HepG2 (cell line): Measurements from ENCODE around the gene OSM. TPM values are rescaled to one million over a fixed set of nuclear protein-coding genes. Genes with fewer than 3 reads are reported as not detected.

Experiments
- ATAC-seq: fragments of 200-7000 bp; cut with Tn5 transposase; 3 replicates; pipeline ENCODE4 v1.9.1; 2020; ENCODE audit warnings: mild to moderate bottlenecking, moderate library complexity
- BruUV-seq: library from RNA; stranded (reverse); fragments of 400-500 nt; replicated peaks from 2 replicates; lab custom pipeline; 2021; lab: Mats Ljungman, UMichigan
- CTCF ChIA-PET: fragments of 300-600 bp; formaldehyde crosslinking; extraction: SDS; loops from one replicate; lab custom pipeline; 2021; ENCODE audit warnings: low total read pairs, inconsistent platforms, low intra/inter-chr PET ratio; lab: Yijun Ruan, JAX
- POLR2A ChIA-PET: fragments of 350-600 bp; sonication (Branson Sonifier 250); formaldehyde crosslinking; loops from one replicate; lab custom pipeline; 2020; ENCODE audit warnings: antibody characterized with exemption, inconsistent platforms; lab: Yijun Ruan, JAX
- DNase-seq: peaks from one replicate; pipeline ENCODE4 v3.0.0-alpha.2; 2015; ENCODE audit warnings: low spot score
- FAIRE-seq: peaks from 3 replicates; lab custom pipeline; 2011; peaks lifted over from hg19 to GRCh38; lab: Jason Lieb, UNC
- H2AFZ ChIP-seq: one replicate; pipeline ENCODE4 v1.6.1; 2011; ENCODE audit warnings: low read length, inconsistent platforms
- H3K27ac ChIP-seq: fragments of 300-600 bp; 3 replicates; pipeline ENCODE4 v1.8.0; 2011; ENCODE audit warnings: mixed run types, mild to moderate bottlenecking, mixed read lengths, low read length, inconsistent platforms; ENCODE audit not compliant: insufficient read depth; ENCODE audit errors: extremely low read length
- H3K27me3 ChIP-seq, 2 experiments: fragments of 200-600 bp in 1 of 2; 2 replicates in 1 of 2; 3 replicates in 1 of 2; pipeline versions ENCODE4 v1.6.0 to v1.8.0; 2011; ENCODE audit warnings: low read length in 2 of 2, mild to moderate bottlenecking in 2 of 2, moderate library complexity in 2 of 2, inconsistent platforms in 1 of 2; ENCODE audit not compliant: insufficient read depth in 2 of 2, control insufficient read depth in 1 of 2
- H3K36me3 ChIP-seq, 2 experiments: fragments of 200-600 bp in 1 of 2; replicated peaks in 1 of 2; 2 replicates in 1 of 2; 3 replicates in 1 of 2; pipeline versions ENCODE4 v1.5.1 to v1.8.0; 2011; ENCODE audit warnings: low read length in 2 of 2, inconsistent platforms in 1 of 2; ENCODE audit not compliant: insufficient read depth in 2 of 2, control insufficient read depth in 1 of 2
- H3K4me1 ChIP-seq: 2 replicates; pipeline ENCODE4 v1.5.1; 2012; ENCODE audit warnings: low read length, inconsistent platforms; ENCODE audit not compliant: insufficient read depth
- H3K4me2 ChIP-seq: 2 replicates; pipeline ENCODE4 v1.6.0; 2011; ENCODE audit warnings: low read depth, low read length, inconsistent platforms
- H3K4me3 ChIP-seq, 3 experiments: fragments of 200-600 bp in 1 of 3; sonication (generic), shearing (Covaris generic) in 1 of 3; replicated peaks in 1 of 3; 2 replicates each; pipeline ENCODE4 v1.5.1; 2011 to 2016; ENCODE audit warnings: low read length in 3 of 3, inconsistent platforms in 2 of 3, low read depth in 2 of 3, mild to moderate bottlenecking in 2 of 3, control low read depth in 1 of 3, mixed read lengths in 1 of 3; ENCODE audit not compliant: insufficient read depth in 1 of 3
- H3K79me2 ChIP-seq: one replicate; pipeline ENCODE4 v1.6.1; 2011; ENCODE audit warnings: low read length, inconsistent platforms; ENCODE audit not compliant: insufficient read depth
- H3K9ac ChIP-seq: 2 replicates; pipeline ENCODE4 v1.6.0; 2011; ENCODE audit warnings: mild to moderate bottlenecking, low read depth, low read length, inconsistent platforms; ENCODE audit not compliant: insufficient read depth
- H3K9me3 ChIP-seq: 2 replicates; pipeline ENCODE4 v1.5.1; 2012; ENCODE audit warnings: mild to moderate bottlenecking, low read length
- H4K20me1 ChIP-seq: 2 replicates; pipeline ENCODE4 v1.6.0; 2011; ENCODE audit warnings: inconsistent platforms, mild to moderate bottlenecking, low read length, moderate library complexity; ENCODE audit not compliant: insufficient read depth
- KLF15 ChIP-seq: sonication (generic); formaldehyde crosslinking; IDR thresholded peaks from 2 replicates; pipeline ENCODE4 v1.8.1; 2023; ENCODE audit warnings: borderline replicate concordance, mild to moderate bottlenecking, inconsistent platforms, missing genetic modification reagents, mixed read lengths
- MLLT10 ChIP-seq: sonication (generic); formaldehyde crosslinking; IDR thresholded peaks from 2 replicates; pipeline ENCODE4 v1.4.0; 2020; ENCODE audit warnings: missing genetic modification reagents
- MYPOP ChIP-seq: sonication (generic); formaldehyde crosslinking; IDR thresholded peaks from 2 replicates; pipeline ENCODE4 v1.8.1; 2023; ENCODE audit warnings: mild to moderate bottlenecking, moderate library complexity, missing genetic modification reagents
- NR1H2 ChIP-seq: sonication (generic); formaldehyde crosslinking; IDR thresholded peaks from 2 replicates; pipeline ENCODE4 v1.8.1; 2022; ENCODE audit warnings: low read depth, missing genetic modification reagents, borderline replicate concordance
- U2AF2 ChIP-seq: fragments of 200-400 bp; formaldehyde crosslinking; IDR thresholded peaks from 2 replicates; pipeline ENCODE4 v1.6.1; 2017; ENCODE audit warnings: low read depth, mild to moderate bottlenecking, low read length
- ZBTB3 ChIP-seq: sonication (generic); formaldehyde crosslinking; IDR thresholded peaks from 2 replicates; pipeline ENCODE4 v1.4.0; 2020; ENCODE audit warnings: low read depth, mild to moderate bottlenecking, moderate library complexity, missing genetic modification reagents, borderline replicate concordance
- ZBTB34 ChIP-seq: sonication (generic); formaldehyde crosslinking; IDR thresholded peaks from 2 replicates; pipeline ENCODE4 v1.8.0; 2022; ENCODE audit warnings: mild to moderate bottlenecking, missing genetic modification reagents
- ZFY ChIP-seq: sonication (generic); formaldehyde crosslinking; IDR thresholded peaks from 2 replicates; pipeline ENCODE4 v1.4.0; 2020; ENCODE audit warnings: missing genetic modification reagents
- ZNF572 ChIP-seq: sonication (generic); formaldehyde crosslinking; IDR thresholded peaks from 2 replicates; pipeline ENCODE4 v1.5.1; 2020; ENCODE audit warnings: mild to moderate bottlenecking, missing genetic modification reagents
- ZNF678 ChIP-seq: sonication (generic); formaldehyde crosslinking; IDR thresholded peaks from 2 replicates; pipeline ENCODE4 v1.4.0; 2020; ENCODE audit warnings: mild to moderate bottlenecking, missing genetic modification reagents
- ZNF790 ChIP-seq: sonication (generic); formaldehyde crosslinking; IDR thresholded peaks from 2 replicates; pipeline ENCODE4 v1.8.0; 2022; ENCODE audit warnings: missing genetic modification reagents, mild to moderate bottlenecking, borderline replicate concordance
- WGBS: methylation state at CpG from one replicate; pipeline ENCODE4 v1.1.6; 2017; ENCODE audit warnings: low lambda C conversion rate; 5-methylcytosine and 5-hydroxymethylcytosine counted together
- in situ Hi-C: cut with HindIII; loops from 2 replicates; pipeline ENCODE4 v1.10.0; 2017; ENCODE audit warnings: low pct_unique_long_range_greater_than_20kb; ENCODE audit not compliant: extremely low pct_ligation_motif_present
- intact Hi-C: fragments of 100-400 bp; cut with micrococcal nuclease; formaldehyde crosslinking; loops from one replicate; pipeline ENCODE4 v1.10.0; 2022; ENCODE audit not compliant: unreplicated experiment
- polyA plus RNA-seq, 8 experiments: library from polyadenylated mRNA; depleted of rRNA in 3 of 8; stranded (reverse) in 7 of 8; unstranded in 1 of 8; fragments of >200 nt; fragmentation: Illumina TruSeq in 4 of 8; extraction: Trizol in 4 of 8; gene quantifications; 2 replicates each; pipeline versions ENCODE4 v1.2.1 to v1.2.3, GENCODE V29; 2011 to 2016; ENCODE audit warnings: low read depth in 4 of 8, missing spikeins in 1 of 8, mixed read lengths in 1 of 8; ENCODE audit not compliant: insufficient read depth in 1 of 8
- total RNA-seq, 5 experiments: library from RNA; depleted of rRNA; stranded (reverse); fragments of >200 nt; fragmentation: Illumina TruSeq; extraction: Trizol; gene quantifications; 2 replicates each; pipeline ENCODE4 v1.2.3, GENCODE V29; 2016; ENCODE audit warnings: low read depth in 1 of 5
- TF ChIP-seq, protein P1 (sequence below): sonication (generic); formaldehyde crosslinking; IDR thresholded peaks from 2 replicates; pipeline ENCODE4 v1.9.0; 2021; ENCODE audit warnings: missing genetic modification reagents, mild to moderate bottlenecking, borderline replicate concordance

OSM gene
- total and polyA plus RNA-seq, 2 of the 13 experiments (the other 11 are each of a cell fraction or from before 2014, with no cell fraction given) = not detected

DNA sequence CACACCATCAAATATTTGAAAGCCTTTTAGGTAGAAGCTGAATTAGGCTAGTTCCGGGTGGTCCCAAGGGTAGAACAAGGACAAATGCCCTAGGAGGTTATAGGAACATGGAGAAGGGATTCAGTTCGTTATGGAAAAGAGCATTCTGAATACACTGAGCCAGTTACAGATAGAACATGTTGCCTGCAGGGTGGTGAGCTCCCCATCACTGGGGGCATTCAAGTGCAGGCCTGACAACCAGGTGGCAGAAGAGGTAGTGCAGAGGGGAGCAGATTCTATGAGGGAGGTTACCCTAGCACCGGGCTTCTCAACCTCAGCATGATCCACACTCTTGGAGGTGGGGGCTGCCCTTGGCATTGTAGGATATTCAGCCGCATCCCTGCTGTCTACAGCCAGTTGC, 44.3 kb downstream of the OSM start:
- Histone ChIP-seq H2AFZ (no peak overlapping the region), H3K9ac (no peak overlapping the region), H3K4me3 (no peak overlapping the region), H4K20me1 (no peaks in the 10 kb centered on the region), H3K4me1 (peaks cover 65% of the 10 kb centered on the region), H3K27me3 (peaks cover 7 to 45% of the 10 kb centered on the region in 2 experiments; a peak in 4 of 5 replicates), H3K27ac (no peak overlapping the region), H3K36me3 (no peaks in the 10 kb centered on the region), H3K4me2 (no peak overlapping the region), H3K79me2 (no peaks in the 10 kb centered on the region), H3K9me3 (no peaks in the 10 kb centered on the region)
- CTCF ChIA-PET = no interaction called here
- ATAC-seq = no peak
- WGBS = 52% methylated on average over 4 of the region's 4 CpGs
- FAIRE-seq = no peak
- no peak for DNase-seq
- TF ChIP-seq MYPOP (CRISPR knock-in tag) (no peak), MLLT10 (CRISPR knock-in tag) (no peak), ZNF790 (CRISPR knock-in tag) (no peak), ZFY (CRISPR knock-in tag) (no peak), ZNF572 (CRISPR knock-in tag) (no peak), NR1H2 (CRISPR knock-in tag) (no peak), ZBTB34 (CRISPR knock-in tag) (no peak), KLF15 (CRISPR knock-in tag) (no peak), U2AF2 (no peak), ZNF678 (CRISPR knock-in tag) (no peak), ZBTB3 (no peak)
- TF ChIP-seq, protein P1, sequence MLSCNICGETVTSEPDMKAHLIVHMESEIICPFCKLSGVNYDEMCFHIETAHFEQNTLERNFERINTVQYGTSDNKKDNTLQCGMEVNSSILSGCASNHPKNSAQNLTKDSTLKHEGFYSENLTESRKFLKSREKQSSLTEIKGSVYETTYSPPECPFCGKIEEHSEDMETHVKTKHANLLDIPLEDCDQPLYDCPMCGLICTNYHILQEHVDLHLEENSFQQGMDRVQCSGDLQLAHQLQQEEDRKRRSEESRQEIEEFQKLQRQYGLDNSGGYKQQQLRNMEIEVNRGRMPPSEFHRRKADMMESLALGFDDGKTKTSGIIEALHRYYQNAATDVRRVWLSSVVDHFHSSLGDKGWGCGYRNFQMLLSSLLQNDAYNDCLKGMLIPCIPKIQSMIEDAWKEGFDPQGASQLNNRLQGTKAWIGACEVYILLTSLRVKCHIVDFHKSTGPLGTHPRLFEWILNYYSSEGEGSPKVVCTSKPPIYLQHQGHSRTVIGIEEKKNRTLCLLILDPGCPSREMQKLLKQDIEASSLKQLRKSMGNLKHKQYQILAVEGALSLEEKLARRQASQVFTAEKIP (CRISPR knock-in tag) = no peak
- BruUV-seq = no TSS peak
- POLR2A ChIA-PET = no interaction called here
- intact Hi-C loops (no loop called here), in situ Hi-C loops (no loop called here)
